H1 (cell line): ENCODE measurements around the gene GDPD5. TPM values are rescaled to one million over a fixed set of nuclear protein-coding genes. Genes with fewer than 3 reads are reported as not detected.

ENCODE experiments used
- CTCF ChIA-PET: fragments of 300-600 bp; sonication (Branson Sonifier 250); formaldehyde crosslinking; loops from one replicate; lab custom pipeline; 2021; ENCODE audit not compliant: partially characterized antibody; lab: Charles Lee
- POLR2A ChIA-PET: fragments of 300-600 bp; sonication (Branson Sonifier 250); formaldehyde crosslinking; loops from one replicate; lab custom pipeline; 2021; ENCODE audit warnings: inconsistent platforms; ENCODE audit not compliant: partially characterized antibody; lab: Charles Lee
- DNase-seq, 2 experiments: peaks; one replicate each; pipeline versions ENCODE4 v3.0.0 to v3.0.0-alpha.2; 2010 to 2022; ENCODE audit warnings: low spot score in 2 of 2, low read depth in 1 of 2, mixed read lengths in 1 of 2
- FAIRE-seq: peaks from 2 replicates; lab custom pipeline; 2011; peaks lifted over from hg19 to GRCh38; lab: Jason Lieb, UNC
- H2AFZ ChIP-seq: 2 replicates; pipeline ENCODE4 v1.8.1; 2012; ENCODE audit warnings: low read length, inconsistent platforms
- H2AK5ac ChIP-seq: 2 replicates; pipeline ENCODE4 v1.6.1; 2013; ENCODE audit warnings: low read depth, low read length
- H2BK120ac ChIP-seq: replicated peaks from 2 replicates; pipeline ENCODE3; 2013; ENCODE audit warnings: low read depth, low read length, inconsistent platforms
- H2BK12ac ChIP-seq: 2 replicates; pipeline ENCODE4 v1.6.1; 2013; ENCODE audit warnings: low read depth, low read length
- H2BK15ac ChIP-seq: 2 replicates; pipeline ENCODE4 v1.6.1; 2013; ENCODE audit warnings: low read length
- H2BK20ac ChIP-seq: 2 replicates; pipeline ENCODE4 v1.6.1; 2013; ENCODE audit warnings: low read length
- H2BK5ac ChIP-seq: 2 replicates; pipeline ENCODE4 v1.6.1; 2013; ENCODE audit warnings: low read depth, low read length
- H3K14ac ChIP-seq: 2 replicates; pipeline ENCODE4 v1.6.1; 2013; ENCODE audit warnings: inconsistent platforms; ENCODE audit not compliant: insufficient read length
- H3K18ac ChIP-seq: 2 replicates; pipeline ENCODE4 v1.6.1; 2013; ENCODE audit warnings: low read length; ENCODE audit errors: extremely low read depth
- H3K23ac ChIP-seq: 2 replicates; pipeline ENCODE4 v1.6.1; 2013; ENCODE audit warnings: inconsistent platforms; ENCODE audit not compliant: insufficient read length
- H3K23me2 ChIP-seq: 2 replicates; pipeline ENCODE4 v1.6.1; 2013; ENCODE audit warnings: low read depth, low read length
- H3K27ac ChIP-seq: 2 replicates; pipeline ENCODE4 v1.6.1; 2011; ENCODE audit warnings: low read depth, low read length, inconsistent platforms
- H3K27me3 ChIP-seq, 4 experiments: replicated peaks in 1 of 4; 1 replicate in 1 of 4; 2 replicates in 3 of 4; pipeline versions ENCODE4 v1.6.1 to v1.8.1; 2011 to 2013; ENCODE audit warnings: low read length in 3 of 4, mild to moderate bottlenecking in 3 of 4, inconsistent platforms in 2 of 4, mixed read lengths in 2 of 4, moderate library complexity in 1 of 4; ENCODE audit not compliant: control insufficient read depth in 3 of 4, insufficient read depth in 3 of 4; ENCODE audit errors: extremely low read depth in 1 of 4
- H3K36me3 ChIP-seq, 4 experiments: 2 replicates each; pipeline versions ENCODE4 v1.6.1 to v1.8.1; 2011 to 2013; ENCODE audit warnings: mild to moderate bottlenecking in 4 of 4, low read length in 3 of 4, moderate library complexity in 2 of 4, control low read depth in 1 of 4, inconsistent platforms in 1 of 4; ENCODE audit not compliant: insufficient read depth in 4 of 4, control insufficient read depth in 2 of 4
- H3K4ac ChIP-seq: replicated peaks from 2 replicates; pipeline ENCODE3; 2013; ENCODE audit warnings: low read length, low read depth, mixed read lengths, inconsistent platforms; ENCODE audit not compliant: insufficient read length
- H3K4me1 ChIP-seq, 4 experiments: replicated peaks in 1 of 4; 1 replicate in 1 of 4; 2 replicates in 3 of 4; pipeline versions ENCODE4 v1.6.1 to v1.8.1; 2011 to 2013; ENCODE audit warnings: low read length in 3 of 4, inconsistent platforms in 2 of 4, mixed read lengths in 1 of 4; ENCODE audit not compliant: insufficient read depth in 4 of 4, control insufficient read depth in 3 of 4
- H3K4me2 ChIP-seq, 2 experiments: 2 replicates each; pipeline versions ENCODE4 v1.6.1 to v1.8.1; 2011 to 2013; ENCODE audit warnings: low read depth in 2 of 2, low read length in 2 of 2, control low read depth in 1 of 2, inconsistent platforms in 1 of 2, mild to moderate bottlenecking in 1 of 2; ENCODE audit not compliant: insufficient read depth in 1 of 2
- H3K4me3 ChIP-seq, 4 experiments: fragments of 200-600, 300-600 bp in 1 of 4; sonication (generic), shearing (Covaris generic), sonication (Bioruptor Twin) in 1 of 4; 2 replicates each; pipeline versions ENCODE4 v1.5.1 to v1.8.1; 2011 to 2016; ENCODE audit warnings: low read length in 4 of 4, low read depth in 3 of 4, control low read depth in 2 of 4, inconsistent platforms in 2 of 4, mild to moderate bottlenecking in 2 of 4, mixed read lengths in 1 of 4, moderate library complexity in 1 of 4; ENCODE audit not compliant: insufficient read depth in 2 of 4; ENCODE audit errors: extremely low read depth in 1 of 4
- H3K56ac ChIP-seq: replicated peaks from 2 replicates; pipeline ENCODE3; 2013; ENCODE audit warnings: low read depth, mild to moderate bottlenecking, mixed read lengths, low read length, inconsistent platforms; ENCODE audit not compliant: insufficient read length
- H3K79me1 ChIP-seq: 2 replicates; pipeline ENCODE4 v1.6.1; 2013; ENCODE audit warnings: low read depth, low read length, control low read depth
- H3K79me2 ChIP-seq, 2 experiments: 2 replicates each; pipeline versions ENCODE4 v1.6.1 to v1.8.1; 2012 to 2013; ENCODE audit warnings: low read length in 2 of 2, mild to moderate bottlenecking in 2 of 2, inconsistent platforms in 1 of 2; ENCODE audit not compliant: insufficient read depth in 2 of 2, control insufficient read depth in 1 of 2
- H3K9ac ChIP-seq, 4 experiments: replicated peaks in 1 of 4; 1 replicate in 1 of 4; 2 replicates in 3 of 4; pipeline versions ENCODE4 v1.6.1 to v1.8.1; 2011 to 2013; ENCODE audit warnings: low read depth in 3 of 4, low read length in 3 of 4, control low read depth in 2 of 4, mild to moderate bottlenecking in 2 of 4, moderate library complexity in 2 of 4, inconsistent platforms in 1 of 4; ENCODE audit errors: extremely low read depth in 1 of 4
- H3K9me3 ChIP-seq, 2 experiments: 2 replicates each; pipeline versions ENCODE4 v1.6.1 to v1.8.1; 2012 to 2013; ENCODE audit warnings: mild to moderate bottlenecking in 2 of 2, moderate library complexity in 2 of 2, control low read depth in 1 of 2, inconsistent platforms in 1 of 2, low read depth in 1 of 2, low read length in 1 of 2, mixed read lengths in 1 of 2; ENCODE audit not compliant: insufficient read depth in 2 of 2
- H4K20me1 ChIP-seq, 2 experiments: replicated peaks in 1 of 2; 2 replicates each; pipeline versions ENCODE3 to v1.8.1; 2011 to 2013; ENCODE audit warnings: inconsistent platforms in 2 of 2, low read length in 2 of 2, mild to moderate bottlenecking in 1 of 2; ENCODE audit not compliant: insufficient read depth in 2 of 2, control insufficient read depth in 1 of 2
- H4K5ac ChIP-seq: 2 replicates; pipeline ENCODE4 v1.6.1; 2013; ENCODE audit warnings: low read length, low read depth, mixed read lengths, inconsistent platforms; ENCODE audit not compliant: insufficient read length
- H4K8ac ChIP-seq: 2 replicates; pipeline ENCODE4 v1.8.0; 2013; ENCODE audit warnings: mild to moderate bottlenecking, moderate library complexity, low read length, inconsistent platforms; ENCODE audit not compliant: insufficient read depth; ENCODE audit errors: extremely low read depth
- H4K91ac ChIP-seq: replicated peaks from 2 replicates; pipeline ENCODE3; 2013; ENCODE audit warnings: low read length, mixed read lengths, inconsistent platforms; ENCODE audit not compliant: insufficient read length
- ATF3 ChIP-seq: IDR thresholded peaks from 2 replicates; pipeline ENCODE4 v1.6.1; 2011; ENCODE audit warnings: low read depth, mild to moderate bottlenecking, low read length; ENCODE audit not compliant: insufficient read depth
- CHD1 ChIP-seq: IDR thresholded peaks from 2 replicates; pipeline ENCODE4 v1.6.1; 2012; ENCODE audit warnings: low read depth, low read length, improper control_type of control experiment
- GABPA ChIP-seq: IDR thresholded peaks from 2 replicates; pipeline ENCODE4 v1.6.1; 2011; ENCODE audit warnings: mild to moderate bottlenecking, low read length, moderate library complexity, borderline replicate concordance; ENCODE audit not compliant: insufficient read depth
- HDAC6 ChIP-seq: IDR thresholded peaks from one replicate; pipeline ENCODE4 v1.7.1; 2012; ENCODE audit warnings: low read depth, mild to moderate bottlenecking, inconsistent platforms, low read length, moderate library complexity
- KDM1A ChIP-seq: fragments of 200-600, 300-600 bp; sonication (generic); IDR thresholded peaks from 2 replicates; pipeline ENCODE4 v1.7.1; 2016; ENCODE audit warnings: mild to moderate bottlenecking, low read length, borderline replicate concordance
- NRF1 ChIP-seq: IDR thresholded peaks from 2 replicates; pipeline ENCODE4 v1.6.1; 2011; ENCODE audit warnings: mild to moderate bottlenecking, low read depth, low read length, improper control_type of control experiment
- TBP ChIP-seq: IDR thresholded peaks from 2 replicates; pipeline ENCODE4 v1.6.1; 2011; ENCODE audit warnings: low read depth, low read length, improper control_type of control experiment
- WGBS, 2 experiments: shearing (Covaris generic) in 1 of 2; methylation state at CpG; one replicate each; pipeline versions ENCODE4 v1.1.6 to v1.1.7; 2013 to 2015; ENCODE audit warnings: low lambda C conversion rate in 2 of 2, mixed read lengths in 2 of 2, inconsistent platforms in 1 of 2, low coverage in 1 of 2, missing lambda C conversion rate in 1 of 2; ENCODE audit not compliant: insufficient replicate concordance in 2 of 2, insufficient coverage in 1 of 2, insufficient read length in 1 of 2; ENCODE audit errors: extremely low coverage in 1 of 2, missing lambda C conversion rate in 1 of 2; 5-methylcytosine and 5-hydroxymethylcytosine counted together
- polyA plus RNA-seq, 7 experiments: library from polyadenylated mRNA; depleted of rRNA in 3 of 7; stranded (reverse) in 5 of 7; unstranded in 2 of 7; fragments of >200 nt in 5 of 7; fragments of 200-250 nt in 2 of 7; gene quantifications; 1 replicate in 5 of 7; 2 replicates in 1 of 7; 4 replicates in 1 of 7; pipeline versions ENCODE4 v1.2.1 to v1.2.3, GENCODE V29; 2011 to 2013; ENCODE audit warnings: missing spikeins in 2 of 7, mixed read lengths in 2 of 7
- total RNA-seq: library from RNA; stranded (reverse); fragmentation: NEBNext Ultra II Directional; extraction: Animal tissue kit (Norgen Biotek cat#: 25700); gene quantifications from 2 replicates; pipeline ENCODE4 v1.2.1, GENCODE V29; 2021

The GDPD5 gene
- total and polyA plus RNA-seq, 2 of the 8 experiments (the other 6 are each of a cell fraction or from before 2014, with no cell fraction given): 7.8 to 8.6 TPM

GRCh38 chr11:75556275-75556674 lies 30.5 kb upstream of the GDPD5 start:
- no peak overlapping the region for H4K91ac ChIP-seq
- H3K9ac ChIP-seq: no peak overlapping the region
- H2BK5ac ChIP-seq: no peak overlapping the region
- no peak overlapping the region for H4K8ac ChIP-seq
- H3K4me1 ChIP-seq: peaks cover 5 to 30% (median 25%) of the 10 kb centered on the region in 4 experiments
- H3K36me3 ChIP-seq: no peaks in the 10 kb centered on the region
- no peak overlapping the region for H2AK5ac ChIP-seq
- H2BK20ac ChIP-seq: no peak overlapping the region
- WGBS, 2 experiments: 79% methylated on average over 3 of the region's 3 CpGs; no CpG with 5 or more reads in 1 of the 2 experiments
- no peak overlapping the region for H4K5ac ChIP-seq
- no peak overlapping the region for H3K14ac ChIP-seq
- no peak overlapping the region for H3K4me3 ChIP-seq
- no peaks in the 10 kb centered on the region for H3K9me3 ChIP-seq
- no peak overlapping the region for H3K56ac ChIP-seq
- no peak overlapping the region for H2BK120ac ChIP-seq
- no peak overlapping the region for H3K27ac ChIP-seq
- H3K23me2 ChIP-seq: no peaks in the 10 kb centered on the region; the same call in 1 of the 2 replicates
- H2AFZ ChIP-seq: no peak overlapping the region
- H3K18ac ChIP-seq: no peak overlapping the region
- no peak overlapping the region for H2BK15ac ChIP-seq
- H3K4ac ChIP-seq: no peak overlapping the region
- FAIRE-seq (no peak), DNase-seq (no peak)
- H2BK12ac ChIP-seq: no peak overlapping the region
- ChIA-PET POLR2A (interaction anchor here (0.6 to 30.6 kb wide), 3 partner anchors 10 to 222 kb away, joined by 3 to 1120 read pairs (median 9); partner anchors contain the start of gene SERPINH1), CTCF (interaction anchor here (0.8 to 16.9 kb wide), 2 partner anchors 15 to 25 kb away, joined by 3 to 344 read pairs; no protein-coding TSS in a partner anchor)
- no peak overlapping the region for H3K4me2 ChIP-seq
- no peak overlapping the region for H3K23ac ChIP-seq
- no peaks in the 10 kb centered on the region for H3K27me3 ChIP-seq
- H3K79me2 ChIP-seq: no peaks in the 10 kb centered on the region; a peak in 1 of 4 replicates
- no peaks in the 10 kb centered on the region for H4K20me1 ChIP-seq
- no peaks in the 10 kb centered on the region for H3K79me1 ChIP-seq
- TF ChIP-seq CHD1: no peak
- TF ChIP-seq TBP: no peak
- TF ChIP-seq KDM1A: no peak
- TF ChIP-seq NRF1: no peak
- no peak for TF ChIP-seq GABPA
- TF ChIP-seq HDAC6: no peak
- no peak for TF ChIP-seq ATF3
